GM19455 (cell line): ENCODE data around the gene TATDN3.
"Not testable (repeated sequence)": the region's sequence is repeated elsewhere in the genome, so short reads cannot be mapped to it uniquely, and the experiment has no call there.

Experiments
- ATAC-seq: cut with Tn5 transposase; IDR thresholded peaks from one replicate; pipeline ENCODE4 v1.9.1; 2021; ENCODE audit not compliant: unreplicated experiment

Gene TATDN3

DNA sequence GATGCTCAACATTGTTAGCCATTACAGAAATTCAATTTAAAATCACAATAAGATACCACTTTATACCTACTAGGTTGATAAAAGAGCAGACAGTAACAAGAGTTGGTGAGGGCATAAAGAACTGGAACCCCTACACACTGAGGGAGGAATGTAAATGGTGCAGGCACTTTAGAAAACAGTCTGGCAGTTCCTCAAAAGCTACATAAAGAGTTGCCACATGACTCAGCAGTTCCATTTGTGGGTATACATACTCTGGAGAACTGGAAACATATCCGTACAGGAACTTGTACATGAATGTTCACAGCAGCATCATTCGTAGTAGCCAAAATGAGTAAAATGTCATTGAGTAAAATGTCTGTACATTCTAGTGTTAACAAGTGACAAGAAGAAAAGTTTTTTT lies 17.1 kb upstream of the TATDN3 start:
- no peak for ATAC-seq

DNA sequence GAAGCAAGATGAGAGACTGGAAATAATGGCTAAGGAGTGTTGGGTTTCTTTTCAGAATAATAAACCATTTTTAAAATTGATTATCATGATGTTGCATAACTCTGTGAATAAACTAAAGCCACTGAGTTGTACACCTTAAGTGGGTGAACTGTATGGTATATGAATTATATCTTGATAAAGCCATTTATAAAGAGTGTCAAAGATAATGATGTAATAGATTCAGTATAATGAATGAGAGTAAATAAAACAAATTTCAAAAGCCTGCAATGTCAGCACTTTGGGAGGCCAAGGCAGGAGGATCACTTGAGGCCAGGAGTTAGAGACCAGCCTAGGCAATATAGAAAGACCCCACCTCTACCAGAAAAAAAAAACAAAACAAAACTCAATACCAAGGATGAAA lies 16.5 kb upstream of the TATDN3 start:
- no peak for ATAC-seq

DNA sequence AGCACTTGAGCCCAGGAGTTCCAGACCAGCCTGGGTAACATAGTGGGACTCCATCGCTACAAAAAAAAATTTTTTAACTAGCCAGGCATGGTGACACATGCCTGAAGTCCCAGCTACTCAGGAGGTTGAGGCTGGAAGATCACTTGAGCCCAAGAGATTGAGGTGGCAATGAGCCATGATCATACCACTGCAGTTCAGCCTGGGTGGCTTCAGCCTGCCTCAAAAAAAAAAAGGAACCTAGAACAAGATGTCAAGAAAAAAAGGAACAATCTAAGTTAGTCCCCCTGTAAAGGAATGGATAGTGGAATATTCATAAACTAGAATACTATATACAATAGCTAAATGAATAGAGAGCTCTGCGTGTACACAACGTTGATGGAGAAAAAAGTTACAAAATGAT lies 14.5 kb upstream of the TATDN3 start:
- ATAC-seq = no peak

DNA sequence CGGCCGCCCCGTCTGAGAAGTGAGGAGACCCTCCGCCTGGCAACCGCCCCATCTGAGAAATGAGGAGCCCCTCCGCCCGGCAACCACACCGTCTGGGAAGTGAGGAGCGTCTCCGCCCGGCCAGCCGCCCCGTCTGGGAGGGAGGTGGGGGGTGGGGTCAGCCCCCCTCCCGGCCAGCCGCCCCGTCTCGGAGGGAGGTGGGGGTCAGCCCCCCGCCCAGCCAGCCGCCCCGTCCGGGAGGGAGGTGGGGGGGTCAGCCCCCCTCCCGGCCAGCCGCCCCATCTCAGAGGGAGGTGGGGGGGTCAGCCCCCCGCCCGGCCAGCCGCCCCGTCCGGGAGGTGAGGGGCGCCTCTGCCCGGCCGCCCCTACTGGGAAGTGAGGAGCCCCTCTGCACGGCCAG lies 12.6 kb upstream of the TATDN3 start:
- not testable (repeated sequence) for ATAC-seq

DNA sequence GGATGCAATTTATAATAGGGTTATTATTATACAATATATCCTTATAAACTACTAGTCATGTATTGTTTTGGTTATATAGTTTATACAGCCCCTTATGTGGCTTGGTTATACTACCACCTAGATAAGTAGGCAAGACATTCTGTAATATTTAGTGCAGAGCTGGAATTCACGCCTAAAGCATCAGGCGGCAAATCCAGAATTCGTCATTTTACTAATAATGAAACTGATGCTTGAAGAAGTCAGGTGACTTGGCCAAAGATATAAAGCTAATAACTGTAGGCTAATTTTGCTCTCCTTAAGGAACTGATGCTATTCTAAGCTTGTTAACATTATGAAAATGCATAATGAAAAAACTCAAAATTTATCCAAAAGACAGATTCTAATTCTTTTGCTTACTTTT lies 10.9 kb upstream of the TATDN3 start:
- ATAC-seq = no peak

DNA sequence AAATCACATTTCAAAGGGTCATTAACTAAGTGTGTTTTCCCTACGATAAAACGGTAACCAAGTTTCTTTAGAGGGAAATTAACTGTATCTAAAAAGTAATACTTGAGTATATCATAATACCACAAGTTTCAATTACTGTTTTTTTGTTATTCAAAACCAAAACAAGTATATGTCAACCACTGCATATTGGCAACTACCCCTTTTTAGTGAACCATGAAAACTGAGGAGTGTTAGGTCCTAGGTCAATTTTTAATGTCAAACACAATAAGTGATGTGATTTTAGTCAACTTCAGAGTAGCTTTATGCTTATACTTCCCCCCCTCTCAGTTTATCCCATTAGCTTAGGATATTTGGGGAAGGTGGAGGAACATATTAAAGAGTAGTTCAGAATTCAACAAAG lies 10.5 kb upstream of the TATDN3 start:
- ATAC-seq = no peak

DNA sequence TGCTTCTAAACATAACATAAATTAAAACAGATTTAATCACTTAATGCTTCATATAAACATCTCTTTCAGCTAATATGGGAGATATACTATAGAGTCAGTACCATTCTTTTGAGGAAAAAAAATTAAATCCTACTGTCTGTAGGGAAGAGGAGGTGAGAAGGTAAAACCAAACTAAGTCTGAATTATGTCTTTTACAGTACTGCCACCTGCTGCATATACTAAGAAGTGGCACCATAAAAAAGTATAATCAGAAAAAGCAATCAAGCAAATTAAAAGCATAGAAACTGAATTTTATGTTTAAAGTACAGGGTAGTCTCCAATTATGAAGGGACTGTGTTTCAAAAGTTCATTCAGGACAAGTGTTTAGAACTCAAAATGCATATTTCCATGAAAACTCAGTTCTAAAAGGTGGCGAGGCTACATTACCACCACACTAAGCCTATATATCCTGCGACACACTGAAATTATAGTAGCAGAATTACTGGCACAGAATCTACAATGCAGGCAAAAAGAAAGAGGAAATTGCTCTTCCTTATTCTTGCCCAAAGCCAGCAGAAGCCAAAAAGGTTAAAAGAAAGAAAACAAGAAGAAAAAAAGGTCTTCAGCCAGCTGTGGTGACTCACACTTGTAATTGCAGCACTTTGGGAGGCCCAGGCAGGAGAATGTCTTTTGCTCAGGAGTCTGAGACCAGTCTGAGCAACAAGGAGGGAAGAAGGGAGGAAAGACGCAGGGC lies 9.1 kb upstream of the TATDN3 start:
- no peak for ATAC-seq

DNA sequence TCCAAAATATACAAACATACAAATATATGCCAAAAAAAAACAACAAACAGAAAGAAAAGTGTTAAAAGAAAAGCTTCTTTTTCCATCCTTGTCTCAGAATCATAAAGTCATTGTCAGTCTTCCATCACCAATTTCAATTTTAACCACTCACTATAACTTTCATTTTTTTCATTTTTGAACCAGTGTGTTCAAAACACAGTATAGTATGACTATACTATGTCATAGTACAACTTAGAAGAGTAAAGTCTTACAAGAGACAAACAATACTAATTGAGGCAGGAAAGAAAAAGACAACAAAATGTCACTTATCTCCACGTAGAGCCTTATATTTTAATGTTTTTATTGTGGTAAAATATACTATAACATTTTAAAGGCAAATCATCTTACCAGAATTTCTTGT lies 7.7 kb upstream of the TATDN3 start:
- ATAC-seq = no peak

DNA sequence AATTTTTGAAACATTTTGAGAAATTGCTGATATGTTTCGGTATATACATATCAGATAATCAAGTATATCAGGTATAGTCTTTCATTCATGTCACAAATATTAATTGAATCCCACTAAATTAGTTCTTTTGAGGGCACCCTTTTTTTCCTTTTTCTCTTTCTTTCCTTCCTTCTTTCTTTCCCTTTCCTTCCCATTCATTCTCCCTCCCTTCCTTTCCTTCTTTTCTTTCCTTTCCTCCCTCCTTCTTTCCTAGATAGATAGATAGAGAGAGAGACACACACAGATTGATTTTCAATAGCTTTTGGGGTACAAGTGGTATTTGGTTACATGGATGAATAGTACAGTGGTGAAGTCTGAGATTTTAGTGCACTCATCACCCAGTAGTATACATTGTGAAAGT lies 5.8 kb upstream of the TATDN3 start:
- ATAC-seq = no peak

DNA sequence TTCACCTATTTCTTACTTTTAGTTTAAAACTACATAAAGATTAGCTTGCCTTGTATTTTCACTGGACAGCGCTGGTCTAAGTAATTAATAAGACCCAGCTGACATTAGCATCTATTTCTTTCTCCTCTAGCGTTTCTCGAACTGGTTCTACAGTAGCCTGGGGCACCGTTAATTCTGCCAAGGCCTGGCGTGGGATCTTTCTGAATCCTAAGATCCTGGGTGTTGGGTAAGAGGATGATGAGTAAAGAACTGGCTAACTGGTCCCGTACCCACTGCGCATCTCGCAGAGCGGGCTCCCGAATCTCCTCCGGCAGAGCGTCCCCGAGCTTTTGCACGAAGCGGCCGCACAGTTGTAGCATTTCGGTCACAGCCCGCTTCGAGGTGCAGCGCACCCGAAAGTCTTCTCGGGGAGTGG lies 426 bp upstream of the TATDN3 start:
- peak; percentile 27 for ATAC-seq

DNA sequence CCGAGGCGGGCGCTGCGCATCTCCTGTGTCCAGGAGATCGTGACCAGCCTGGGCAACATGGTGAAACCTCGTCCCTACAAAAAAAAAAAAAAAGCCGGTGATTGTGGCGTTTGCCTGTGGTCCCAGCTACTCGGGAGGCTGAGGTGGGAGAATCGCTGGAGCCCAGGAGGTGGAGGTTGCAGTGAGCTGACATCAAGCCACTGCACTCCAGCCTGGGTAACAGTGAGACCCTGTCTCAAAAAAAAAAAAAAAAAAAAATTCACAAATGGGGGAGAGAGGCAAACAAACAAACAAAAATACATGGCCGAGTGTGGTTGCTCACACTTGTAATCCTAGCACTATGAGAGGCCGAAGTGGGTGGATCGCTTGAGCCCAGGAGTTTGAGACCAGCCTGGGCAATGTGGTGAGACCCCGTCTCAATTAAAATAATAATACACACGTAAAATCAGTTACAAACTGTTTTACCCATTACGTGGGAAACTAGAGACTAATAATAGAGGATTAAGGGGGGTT lies 758 bp downstream of the TATDN3 start:
- ATAC-seq = no peak

DNA sequence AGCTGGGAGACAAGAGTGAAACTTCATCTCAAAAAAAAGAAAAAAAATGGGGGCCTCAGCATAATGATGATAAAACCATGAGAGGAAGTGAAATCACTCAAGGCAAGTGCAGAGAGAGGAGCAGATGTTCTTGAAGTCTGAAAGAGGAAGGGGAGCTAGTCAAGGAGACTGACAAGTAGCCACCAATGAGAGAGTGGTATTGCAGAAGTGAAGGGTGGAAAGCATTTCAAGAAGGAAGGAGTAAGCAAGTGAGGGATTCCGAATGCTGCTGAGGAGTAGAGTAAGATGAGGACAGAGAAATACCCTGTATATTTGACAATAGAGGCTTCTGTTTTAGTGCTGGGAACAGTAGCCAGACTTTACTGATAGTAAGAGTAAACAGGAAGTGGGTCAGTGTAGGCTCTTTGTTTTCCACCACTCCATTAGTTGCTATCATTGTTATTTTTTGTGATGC lies 2.9 kb downstream of the TATDN3 start:
- ATAC-seq = peak; percentile 84

DNA sequence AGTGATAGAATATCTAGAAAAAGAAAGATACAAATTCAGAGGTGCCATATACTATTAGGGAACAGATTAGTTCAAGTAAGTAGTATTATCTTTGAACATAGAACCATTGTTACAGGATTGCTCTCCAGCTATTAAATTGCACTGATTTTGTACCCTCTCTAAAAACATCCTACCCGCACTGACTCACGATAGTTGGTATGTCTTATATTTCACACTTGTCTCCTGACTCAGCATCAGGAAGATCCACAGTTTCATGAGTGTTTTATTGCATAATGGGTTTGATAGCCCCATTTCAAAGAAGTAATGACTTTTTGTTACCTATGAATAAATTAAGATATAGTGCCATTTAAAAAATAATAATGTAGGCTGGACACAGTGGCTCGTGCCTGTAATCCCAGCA lies 6.0 kb downstream of the TATDN3 start:
- ATAC-seq = no peak

DNA sequence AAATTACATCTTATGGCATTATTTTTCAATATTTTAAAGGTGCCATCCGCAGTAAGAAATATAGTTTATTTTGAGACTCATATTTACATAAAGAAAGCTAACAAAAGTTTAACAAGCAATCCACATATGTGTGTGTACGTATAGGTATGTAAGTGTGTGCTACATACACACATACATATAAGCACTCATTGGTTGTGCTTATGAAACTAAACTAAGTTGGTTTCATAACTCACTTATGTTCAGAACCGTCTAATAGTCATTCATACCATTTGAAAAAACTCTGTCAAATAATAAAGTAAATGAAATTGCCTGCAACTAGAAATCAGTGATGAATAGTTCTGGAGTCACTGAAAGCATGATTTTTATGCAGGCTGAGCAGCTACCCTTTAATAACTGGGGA lies 14.1 kb downstream of the TATDN3 start:
- no peak for ATAC-seq

DNA sequence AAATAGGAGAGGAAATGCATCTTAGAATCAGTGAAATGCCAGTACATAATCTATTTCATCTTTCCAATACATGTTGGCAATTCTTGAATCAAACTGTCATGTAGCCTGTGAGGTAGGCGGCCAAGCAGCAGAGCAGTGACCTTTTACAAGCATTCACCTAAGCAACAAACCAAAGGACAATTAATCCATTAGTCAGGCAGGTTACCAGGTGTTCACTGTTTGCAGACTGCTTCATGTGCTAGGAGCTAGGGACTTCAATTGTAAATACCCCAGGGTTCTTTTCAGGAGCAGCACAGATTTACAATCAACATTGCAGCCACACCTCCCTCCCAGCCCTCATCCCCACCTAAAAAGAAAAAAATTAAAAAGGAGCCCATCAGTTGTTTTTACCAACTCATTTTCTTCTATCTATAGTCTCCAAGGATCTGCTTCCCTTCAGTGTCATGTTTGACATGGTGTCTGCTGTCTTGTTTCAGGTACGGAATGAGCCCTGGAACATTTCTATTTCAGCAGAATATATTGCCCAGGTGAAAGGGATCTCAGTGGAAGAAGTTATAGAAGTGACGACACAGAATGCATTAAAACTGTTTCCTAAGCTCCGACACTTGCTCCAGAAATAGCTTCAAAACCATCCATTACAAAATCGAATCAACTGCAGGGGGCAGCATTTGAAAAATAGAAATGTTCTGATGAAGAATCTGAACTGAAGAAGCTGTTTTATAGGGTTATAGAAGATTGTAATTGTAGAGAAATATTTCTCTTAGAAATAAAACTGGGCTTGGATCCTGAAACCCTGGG lies 23.0 kb downstream of the TATDN3 start:
- ATAC-seq = no peak

DNA sequence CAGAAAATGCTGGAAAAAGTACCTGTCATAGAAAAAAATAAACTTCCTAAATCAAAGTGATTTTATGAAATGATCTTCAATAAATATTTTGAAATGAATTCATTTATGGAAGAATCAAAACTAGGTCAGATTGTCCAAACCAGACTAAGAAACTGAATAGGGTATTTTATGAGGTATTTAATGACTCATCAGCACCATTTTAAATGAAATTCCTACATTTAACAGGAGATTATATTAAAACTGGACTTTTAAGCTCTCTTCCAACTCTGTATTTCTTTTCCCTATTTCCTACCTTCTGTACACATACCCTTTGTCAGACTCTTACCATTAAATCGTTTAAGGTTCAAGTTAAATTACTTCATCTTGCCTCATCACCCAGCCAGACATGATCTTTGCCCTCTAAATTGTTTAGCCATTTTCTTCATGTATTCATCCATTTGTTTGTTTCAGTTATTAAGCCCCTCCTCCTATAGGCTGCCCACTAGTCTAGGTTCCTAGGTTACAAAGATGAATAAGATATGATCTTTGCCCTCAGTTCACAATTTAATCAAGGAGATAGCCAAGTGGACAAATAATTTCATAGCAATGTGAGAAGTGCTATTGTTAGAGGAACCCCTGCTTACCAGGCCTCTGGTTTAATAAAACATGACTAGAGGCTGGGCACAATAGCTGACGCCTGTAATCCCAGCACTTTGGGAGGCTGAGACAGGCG lies 25.0 kb downstream of the TATDN3 start:
- ATAC-seq = no peak

DNA sequence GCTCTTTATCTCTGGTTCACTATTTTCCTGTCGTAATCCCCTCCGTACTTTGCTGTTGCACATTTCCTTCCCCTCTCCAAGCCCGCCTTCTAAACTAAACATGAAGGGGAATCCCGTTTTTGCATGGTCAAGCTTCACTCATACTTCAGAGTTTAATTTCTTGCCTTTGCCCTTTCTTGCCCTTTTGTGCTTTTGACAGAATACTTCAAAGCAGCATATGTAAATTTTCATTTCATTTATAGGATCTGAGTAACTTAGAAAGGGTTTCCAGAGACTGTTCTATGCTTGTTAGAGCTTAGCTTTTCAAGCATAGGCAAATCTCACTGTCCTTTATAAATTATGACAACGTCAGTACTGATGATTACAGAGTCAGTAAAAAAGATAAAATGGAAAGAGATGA lies 28.0 kb downstream of the TATDN3 start:
- no peak for ATAC-seq

DNA sequence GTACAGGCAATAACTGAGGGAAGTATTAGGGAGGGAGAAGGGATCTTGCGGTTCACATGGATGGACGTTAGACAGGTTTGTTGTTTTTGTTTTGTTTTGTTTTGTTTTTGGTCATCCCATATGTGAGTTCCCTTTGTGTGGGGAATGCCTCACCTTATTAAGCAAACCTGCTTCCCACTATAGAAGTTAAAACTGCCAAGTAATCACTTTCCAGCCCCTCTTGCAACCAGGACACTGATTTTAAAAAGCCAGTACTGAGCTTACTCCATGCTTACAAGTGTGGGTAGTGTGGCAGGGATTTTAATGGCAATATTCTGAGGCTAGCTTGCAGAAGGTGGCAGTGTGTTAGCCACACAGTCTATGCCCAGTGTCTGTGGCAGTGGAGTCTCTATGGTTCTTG lies 29.3 kb downstream of the TATDN3 start:
- ATAC-seq = no peak

DNA sequence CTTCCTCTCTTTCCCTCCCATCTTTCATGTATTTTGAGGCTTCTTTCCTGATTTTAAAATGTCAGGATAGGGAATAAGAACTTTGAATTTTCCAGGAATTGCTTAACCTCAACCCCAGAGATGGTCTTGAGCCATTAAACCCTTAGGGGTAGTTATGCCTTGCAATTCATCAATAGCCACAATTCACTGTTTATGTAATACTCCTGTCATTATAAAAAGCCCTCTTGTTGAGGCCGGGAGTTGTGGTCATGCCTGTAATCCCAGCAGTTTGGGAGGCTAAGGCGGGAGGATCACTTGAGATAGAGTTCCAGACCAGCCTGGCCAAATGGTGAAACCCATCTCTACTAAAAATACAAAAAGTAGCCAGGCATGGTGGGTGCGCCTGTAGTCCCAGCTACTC lies 31.3 kb downstream of the TATDN3 start:
- no peak for ATAC-seq

DNA sequence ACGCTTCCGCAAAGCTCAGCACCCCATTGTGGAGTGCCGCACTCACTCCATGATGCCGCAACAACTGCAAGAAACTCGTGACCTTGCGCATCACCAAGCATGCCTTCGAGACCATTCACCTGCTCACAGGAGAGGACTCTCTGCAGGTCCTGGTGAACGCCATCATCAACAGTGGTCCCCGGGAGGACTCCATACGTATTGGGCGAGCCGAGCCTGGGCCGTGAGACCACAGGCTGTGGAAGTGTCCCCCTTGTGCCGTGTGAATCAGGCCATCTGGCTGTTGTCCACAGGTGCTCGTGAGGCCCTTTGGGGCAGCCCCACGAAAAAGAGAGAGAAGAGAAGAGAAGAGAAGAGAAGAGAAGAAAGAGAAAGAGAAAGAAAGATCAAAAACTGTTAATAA lies 32.5 kb downstream of the TATDN3 start:
- ATAC-seq = no peak

DNA sequence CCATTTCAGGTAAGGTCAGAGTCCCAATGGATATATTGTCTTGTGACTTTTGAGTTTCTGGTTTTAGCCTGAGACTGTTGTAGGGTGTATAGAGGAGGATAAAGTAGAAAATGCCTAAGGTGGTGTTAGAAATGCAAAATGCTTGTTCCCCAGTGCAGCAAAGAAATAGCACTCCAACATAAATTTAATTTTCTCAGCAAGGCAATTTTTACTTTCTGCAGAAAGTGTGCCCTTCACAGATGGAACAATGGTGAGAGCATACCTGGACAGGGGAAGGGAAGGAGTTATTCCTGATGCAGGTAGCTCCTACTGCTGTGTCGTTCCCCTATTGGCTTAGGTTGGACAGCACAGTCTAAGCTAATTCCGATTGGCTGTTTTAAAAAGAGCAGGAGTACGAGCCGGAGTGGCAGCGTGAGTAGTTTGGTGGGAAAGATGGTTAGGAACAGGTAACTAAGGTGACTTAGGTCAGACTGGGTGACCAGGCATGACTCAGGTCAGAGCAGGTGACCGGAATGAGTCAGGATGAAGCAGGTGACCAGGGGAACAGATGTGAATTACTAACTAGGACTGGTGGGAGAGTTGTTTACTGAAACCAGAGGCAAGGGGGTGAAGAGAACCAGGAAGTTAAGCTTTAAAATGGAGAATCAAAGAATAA lies 34.2 kb downstream of the TATDN3 start:
- no peak for ATAC-seq
